DND-41 (cell line): Measurements from ENCODE around the gene ESR1.

ENCODE experiments used
- EZH2 ChIP-seq: IDR thresholded peaks from 3 replicates; pipeline ENCODE4 v1.6.1; 2012; ENCODE audit warnings: borderline replicate concordance, low read depth, mild to moderate bottlenecking, moderate library complexity, low read length, inconsistent platforms; ENCODE audit not compliant: severe bottlenecking
- TF ChIP-seq, protein P1 (sequence below): IDR thresholded peaks from 2 replicates; pipeline ENCODE4 v1.5.1; 2012; ENCODE audit warnings: borderline replicate concordance, low read length, moderate library complexity, mild to moderate bottlenecking; ENCODE audit not compliant: poor library complexity, severe bottlenecking; ENCODE audit errors: extremely low read depth

- TF ChIP-seq, protein P1, sequence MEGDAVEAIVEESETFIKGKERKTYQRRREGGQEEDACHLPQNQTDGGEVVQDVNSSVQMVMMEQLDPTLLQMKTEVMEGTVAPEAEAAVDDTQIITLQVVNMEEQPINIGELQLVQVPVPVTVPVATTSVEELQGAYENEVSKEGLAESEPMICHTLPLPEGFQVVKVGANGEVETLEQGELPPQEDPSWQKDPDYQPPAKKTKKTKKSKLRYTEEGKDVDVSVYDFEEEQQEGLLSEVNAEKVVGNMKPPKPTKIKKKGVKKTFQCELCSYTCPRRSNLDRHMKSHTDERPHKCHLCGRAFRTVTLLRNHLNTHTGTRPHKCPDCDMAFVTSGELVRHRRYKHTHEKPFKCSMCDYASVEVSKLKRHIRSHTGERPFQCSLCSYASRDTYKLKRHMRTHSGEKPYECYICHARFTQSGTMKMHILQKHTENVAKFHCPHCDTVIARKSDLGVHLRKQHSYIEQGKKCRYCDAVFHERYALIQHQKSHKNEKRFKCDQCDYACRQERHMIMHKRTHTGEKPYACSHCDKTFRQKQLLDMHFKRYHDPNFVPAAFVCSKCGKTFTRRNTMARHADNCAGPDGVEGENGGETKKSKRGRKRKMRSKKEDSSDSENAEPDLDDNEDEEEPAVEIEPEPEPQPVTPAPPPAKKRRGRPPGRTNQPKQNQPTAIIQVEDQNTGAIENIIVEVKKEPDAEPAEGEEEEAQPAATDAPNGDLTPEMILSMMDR: no peak
- no peak for TF ChIP-seq EZH2
These were observed 47.0 kb upstream of the ESR1 start for GRCh38 chr6:151760486-151760885.
